COR-L47 (cell line): ENCODE measurements around the gene BCL2L11.

Source experiments
- DNase-seq: peaks from one replicate; lab custom pipeline; 2025; lab: John Stamatoyannopoulos, UW

The BCL2L11 gene

GRCh38 chr2:111117598-111118480, 2.9 kb upstream of the BCL2L11 start:
- no peak for DNase-seq

GRCh38 chr2:111118481-111118980, 2.2 kb upstream of the BCL2L11 start:
- DNase-seq: no peak

GRCh38 chr2:111118981-111119821, 1.5 kb upstream of the BCL2L11 start:
- no peak for DNase-seq

- DNase-seq: no peak
Observed at GRCh38 chr2:111119822-111120252, 877 bp upstream of the BCL2L11 start.

- DNase-seq: peak; percentile 59
Observed at GRCh38 chr2:111121028-111121827, 514 bp downstream of the BCL2L11 start.

GRCh38 chr2:111121828-111122630, 1.3 kb downstream of the BCL2L11 start:
- peak; percentile 91 for DNase-seq

GRCh38 chr2:111122631-111123421, 2.1 kb downstream of the BCL2L11 start:
- peak; percentile 47 for DNase-seq

GRCh38 chr2:111123751-111124150, 3.0 kb downstream of the BCL2L11 start:
- no peak for DNase-seq

- no peak for DNase-seq
Observed at GRCh38 chr2:111126581-111126980, 5.9 kb downstream of the BCL2L11 start.

- DNase-seq: no peak
Observed at GRCh38 chr2:111127351-111127750, 6.6 kb downstream of the BCL2L11 start.

GRCh38 chr2:111128096-111128495, 7.4 kb downstream of the BCL2L11 start:
- DNase-seq: no peak

- no peak for DNase-seq
Observed at GRCh38 chr2:111133603-111134002, 12.9 kb downstream of the BCL2L11 start.

- no peak for DNase-seq
Observed at GRCh38 chr2:111134055-111134454, 13.3 kb downstream of the BCL2L11 start.

GRCh38 chr2:111135237-111135909, 14.7 kb downstream of the BCL2L11 start:
- no peak for DNase-seq

- no peak for DNase-seq
Observed at GRCh38 chr2:111135910-111136297, 15.2 kb downstream of the BCL2L11 start.

- no peak for DNase-seq
Observed at GRCh38 chr2:111138839-111139238, 18.1 kb downstream of the BCL2L11 start.

- DNase-seq: peak; percentile 56
Observed at GRCh38 chr2:111139637-111140317, 19.1 kb downstream of the BCL2L11 start.

- DNase-seq: no peak
Observed at GRCh38 chr2:111140815-111141214, 20.1 kb downstream of the BCL2L11 start.

- DNase-seq: no peak
Observed at GRCh38 chr2:111142101-111142500, 21.4 kb downstream of the BCL2L11 start.
